ENCODE results near the gene TMEM63A.
"Not testable (repeated sequence)": the region's sequence is repeated elsewhere in the genome, so short reads cannot be mapped to it uniquely, and the experiment has no call there.

The TMEM63A gene

GRCh38 chr1:225896937-225897549, 14.9 kb upstream of the TMEM63A start:
- peak; percentile 98 for ATAC-seq (ENCODE audit: low read depth)
- Mint-ChIP-seq H3K27ac (peak overlapping the region; percentile 99), H3K9me3 (no peaks in the 10 kb centered on the region), H3K4me1 (peaks cover 27% of the 10 kb centered on the region), H3K27me3 (no peaks in the 10 kb centered on the region), H3K36me3 (no peaks in the 10 kb centered on the region), H3K4me3 (peak overlapping the region; percentile 71)
- DNase-seq (ENCODE audit: low spot score in 2 of 2) = peak; percentile 45 to 68

- no peak for ATAC-seq (ENCODE audit: low read depth)
- Mint-ChIP-seq H3K4me3 (peak overlapping the region; percentile 71), H3K36me3 (no peaks in the 10 kb centered on the region), H3K27ac (peak overlapping the region; percentile 99), H3K9me3 (no peaks in the 10 kb centered on the region), H3K4me1 (peaks cover 27% of the 10 kb centered on the region), H3K27me3 (no peaks in the 10 kb centered on the region)
- no peak for DNase-seq (ENCODE audit: low spot score in 2 of 2)
Measured at GRCh38 chr1:225896494-225896893, 14.3 kb upstream of the TMEM63A start.

GRCh38 chr1:225892307-225892706, 10.1 kb upstream of the TMEM63A start:
- ATAC-seq (ENCODE audit: low read depth) = no peak
- Mint-ChIP-seq H3K4me1 (peaks cover 13% of the 10 kb centered on the region), H3K27ac (no peak overlapping the region)

DNA sequence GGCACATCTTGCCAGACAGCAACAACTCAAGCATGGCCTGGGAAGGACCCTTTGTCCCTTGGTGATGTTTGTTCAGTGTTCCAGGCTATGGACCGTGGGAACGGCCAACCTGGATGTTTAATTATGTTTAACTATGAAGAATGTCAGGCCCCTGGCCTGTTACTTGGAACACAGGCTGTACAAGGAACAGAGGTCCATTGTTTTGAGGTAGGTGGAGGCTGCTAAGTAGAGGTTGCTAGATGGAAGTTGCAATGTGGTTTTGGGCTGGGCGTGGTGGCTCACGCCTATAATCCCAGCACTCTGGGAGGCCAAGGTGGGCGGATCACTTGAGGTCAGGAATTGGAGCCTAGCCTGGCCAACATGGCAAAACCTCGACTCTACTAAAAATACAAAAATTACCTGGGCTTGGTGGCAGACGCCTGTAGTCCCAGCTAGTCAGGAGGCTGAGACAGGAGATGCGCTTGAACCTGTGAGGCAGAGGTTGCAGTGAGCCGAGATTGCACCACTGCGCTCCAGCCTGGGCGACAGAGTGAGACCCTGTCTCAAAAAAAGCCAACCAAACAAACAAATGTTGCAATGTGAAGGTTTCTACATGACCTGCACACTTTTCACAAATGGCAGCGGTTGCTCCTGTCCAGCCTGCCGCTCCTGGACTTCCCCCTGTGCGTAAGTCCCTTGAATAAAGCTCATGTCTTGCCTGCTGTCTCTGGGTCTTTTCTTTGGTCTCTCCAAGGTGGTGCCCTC, 9.2 kb upstream of the TMEM63A start:
- Mint-ChIP-seq H3K27ac (no peak overlapping the region), H3K4me3 (no peak overlapping the region), H3K4me1 (peaks cover 4% of the 10 kb centered on the region), H3K27me3 (no peaks in the 10 kb centered on the region), H3K36me3 (no peaks in the 10 kb centered on the region), H3K9me3 (no peaks in the 10 kb centered on the region)
- ATAC-seq (ENCODE audit: low read depth) (no peak), DNase-seq (ENCODE audit: low spot score in 2 of 2) (no peak)

More at GRCh38 chr1:225892307-225892706, 10.1 kb upstream of the TMEM63A start:
- H3K27me3 Mint-ChIP-seq = no peaks in the 10 kb centered on the region
- DNase-seq (ENCODE audit: low spot score in 2 of 2) = no peak
- H3K9me3 Mint-ChIP-seq = no peaks in the 10 kb centered on the region
- H3K36me3 Mint-ChIP-seq = no peaks in the 10 kb centered on the region
- no peak overlapping the region for H3K4me3 Mint-ChIP-seq

DNA sequence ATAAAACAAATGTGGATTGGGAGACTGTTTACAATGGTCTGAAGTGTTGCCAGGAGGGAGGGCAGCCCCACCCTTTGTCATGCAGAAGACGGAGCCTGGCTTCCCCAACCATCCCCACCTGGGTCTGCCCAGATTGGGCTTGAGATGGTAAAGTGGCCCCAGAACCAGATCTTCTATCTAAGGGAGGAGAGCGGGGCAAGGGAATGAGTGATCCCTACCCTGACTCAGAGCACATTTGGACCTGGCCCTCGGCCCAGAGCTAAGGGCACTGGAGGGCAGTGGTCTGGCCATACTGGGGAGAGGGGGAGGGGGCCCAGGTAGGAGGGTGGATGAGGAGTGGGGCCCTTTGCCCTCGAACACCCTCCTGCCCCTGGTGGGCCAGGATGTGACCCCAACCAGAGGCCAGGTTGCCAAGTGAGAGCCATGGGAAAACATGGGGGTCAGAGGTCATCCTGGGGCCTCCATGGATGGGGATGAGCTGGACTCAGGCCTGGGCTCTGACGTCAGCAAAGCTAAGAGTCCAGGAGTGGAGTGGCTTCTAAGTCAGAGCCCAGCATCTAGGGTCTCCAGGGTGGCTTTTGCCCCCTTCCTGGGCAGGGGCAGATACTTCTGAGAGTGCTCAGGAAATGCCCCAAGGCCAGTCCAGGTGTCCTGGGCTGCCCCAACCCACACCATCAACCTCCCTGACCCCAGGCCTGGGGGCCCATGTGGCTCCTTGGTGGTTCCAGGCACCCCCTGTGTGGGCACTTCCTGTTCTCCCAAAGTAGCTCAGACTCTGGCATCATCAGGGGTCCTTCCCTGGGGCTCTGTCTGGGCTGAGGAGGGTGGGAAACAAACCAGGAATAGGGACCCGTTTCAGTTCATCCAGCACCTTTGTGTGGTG, 8.4 kb upstream of the TMEM63A start:
- ATAC-seq (ENCODE audit: low read depth) = no peak
- Mint-ChIP-seq H3K27ac (no peak overlapping the region), H3K27me3 (no peaks in the 10 kb centered on the region), H3K36me3 (no peaks in the 10 kb centered on the region), H3K4me1 (peaks cover 3% of the 10 kb centered on the region), H3K9me3 (no peaks in the 10 kb centered on the region), H3K4me3 (no peak overlapping the region)
- no peak for DNase-seq (ENCODE audit: low spot score in 2 of 2)

GRCh38 chr1:225889743-225890142, 7.6 kb upstream of the TMEM63A start:
- no peaks in the 10 kb centered on the region for H3K36me3 Mint-ChIP-seq
- no peak for ATAC-seq (ENCODE audit: low read depth)
- no peak overlapping the region for H3K4me3 Mint-ChIP-seq
- no peaks in the 10 kb centered on the region for H3K9me3 Mint-ChIP-seq
- peaks cover 3% of the 10 kb centered on the region for H3K4me1 Mint-ChIP-seq
- no peaks in the 10 kb centered on the region for H3K27me3 Mint-ChIP-seq
- no peak overlapping the region for H3K27ac Mint-ChIP-seq
- DNase-seq (ENCODE audit: low spot score in 2 of 2) = no peak

- Mint-ChIP-seq H3K27me3 (no peaks in the 10 kb centered on the region), H3K4me3 (no peak within 1 kb of the TSS), H3K36me3 (no peaks in the 10 kb centered on the region), H3K9me3 (no peaks in the 10 kb centered on the region), H3K27ac (no peak within 1 kb of the TSS), H3K4me1 (peaks cover 3% of the 10 kb centered on the region)
- ATAC-seq (ENCODE audit: low read depth) (no peak), DNase-seq (ENCODE audit: low spot score in 2 of 2) (no peak)
Measured at GRCh38 chr1:225888898-225889601, 6.9 kb upstream of the TMEM63A start, which contains the start of gene LEFTY1. LEFTY1 (minus strand) TSS chr1:225889146; CDS start chr1:225889066, 80 bp downstream.

GRCh38 chr1:225888289-225888897, 6.2 kb upstream of the TMEM63A start:
- no peak for ATAC-seq (ENCODE audit: low read depth)
- peaks cover 8% of the 10 kb centered on the region for H3K4me1 Mint-ChIP-seq
- no peaks in the 10 kb centered on the region for H3K27me3 Mint-ChIP-seq
- DNase-seq (ENCODE audit: low spot score in 2 of 2) = no peak
- H3K27ac Mint-ChIP-seq = no peak overlapping the region
- H3K36me3 Mint-ChIP-seq = no peaks in the 10 kb centered on the region
- no peak overlapping the region for H3K4me3 Mint-ChIP-seq
- H3K9me3 Mint-ChIP-seq = no peaks in the 10 kb centered on the region

GRCh38 chr1:225887554-225888288, 5.5 kb upstream of the TMEM63A start:
- not testable (repeated sequence) for H3K9me3 Mint-ChIP-seq; H3K36me3 Mint-ChIP-seq; H3K4me3 Mint-ChIP-seq; ATAC-seq (ENCODE audit: low read depth); DNase-seq (ENCODE audit: low spot score in 2 of 2); H3K27me3 Mint-ChIP-seq; H3K27ac Mint-ChIP-seq
- peaks cover 11% of the 10 kb centered on the region for H3K4me1 Mint-ChIP-seq

GRCh38 chr1:225887030-225887314, 4.8 kb upstream of the TMEM63A start:
- no peaks in the 10 kb centered on the region for H3K36me3 Mint-ChIP-seq
- H3K27me3 Mint-ChIP-seq = no peaks in the 10 kb centered on the region
- no peak overlapping the region for H3K27ac Mint-ChIP-seq
- H3K4me3 Mint-ChIP-seq = no peak overlapping the region
- peaks cover 11% of the 10 kb centered on the region for H3K4me1 Mint-ChIP-seq
- ATAC-seq (ENCODE audit: low read depth) (no peak), DNase-seq (ENCODE audit: low spot score in 2 of 2) (no peak)
- H3K9me3 Mint-ChIP-seq = no peaks in the 10 kb centered on the region

DNA sequence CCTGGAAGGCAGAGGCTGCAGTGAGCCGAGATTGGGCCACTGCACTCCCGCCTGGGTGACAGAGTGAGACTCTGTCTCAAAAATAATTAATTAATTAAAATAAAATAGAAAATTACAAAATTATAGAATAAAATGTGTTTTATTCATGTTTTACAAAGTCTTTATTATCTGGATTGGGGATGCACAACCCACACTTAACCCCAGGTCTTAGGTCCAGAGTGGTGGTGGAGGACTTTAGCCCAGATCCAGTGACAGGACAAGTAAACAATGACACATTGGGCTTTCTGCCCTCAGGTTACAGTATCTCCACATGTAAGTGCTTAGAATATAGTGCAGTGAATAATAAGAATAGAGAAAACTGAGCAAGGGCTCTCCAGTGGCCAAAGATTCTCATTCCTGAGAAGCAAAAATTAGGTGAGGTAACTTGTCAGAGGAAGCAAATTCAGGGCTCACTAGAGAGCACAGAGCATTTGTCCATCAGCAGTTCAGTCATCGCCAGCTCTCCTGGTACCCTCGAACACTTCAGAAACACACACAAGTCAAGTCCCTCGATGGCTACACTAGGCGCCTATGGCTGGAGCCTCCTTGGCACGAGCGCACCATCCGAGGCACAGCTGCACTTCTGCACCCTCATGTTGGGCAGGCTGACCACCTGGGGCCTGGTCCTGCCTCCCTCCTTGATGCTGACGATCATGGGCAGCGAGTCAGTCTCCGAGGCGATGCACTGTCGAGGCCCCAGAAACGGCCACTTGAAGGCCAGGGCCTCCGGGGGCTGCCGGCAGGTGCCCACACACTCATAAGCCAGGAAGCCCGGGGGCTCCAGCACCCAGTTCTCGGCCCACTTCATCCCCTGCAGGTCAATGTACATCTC, 4.2 kb upstream of the TMEM63A start:
- ATAC-seq (ENCODE audit: low read depth) = no peak
- Mint-ChIP-seq H3K27me3 (no peaks in the 10 kb centered on the region), H3K27ac (no peak overlapping the region), H3K4me3 (no peak overlapping the region), H3K4me1 (peaks cover 11% of the 10 kb centered on the region), H3K9me3 (no peaks in the 10 kb centered on the region), H3K36me3 (no peaks in the 10 kb centered on the region)
- DNase-seq (ENCODE audit: low spot score in 2 of 2) = no peak

DNA sequence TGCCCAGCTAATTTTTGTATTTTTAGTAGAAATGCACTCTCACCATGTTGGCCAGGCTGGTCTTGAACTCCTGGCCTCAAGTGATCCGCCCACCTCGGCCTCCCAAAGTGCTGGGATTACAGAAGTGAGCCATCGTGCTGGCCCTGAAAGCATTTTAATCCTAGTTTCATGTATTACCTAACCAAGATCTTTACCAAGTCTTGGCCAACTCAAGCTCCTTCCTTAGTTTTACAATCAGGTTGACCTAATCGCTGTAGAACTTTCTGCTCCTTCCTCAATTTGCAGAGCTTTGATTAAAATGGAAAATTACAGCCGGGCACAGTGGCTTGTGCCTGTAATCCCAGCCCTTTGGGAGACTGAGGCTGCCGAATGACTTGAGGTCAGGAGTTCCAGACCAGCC, 3.2 kb upstream of the TMEM63A start:
- H3K36me3 Mint-ChIP-seq = no peaks in the 10 kb centered on the region
- H3K27me3 Mint-ChIP-seq = no peaks in the 10 kb centered on the region
- no peak overlapping the region for H3K27ac Mint-ChIP-seq
- ATAC-seq (ENCODE audit: low read depth) (no peak), DNase-seq (ENCODE audit: low spot score in 2 of 2) (no peak)
- H3K4me1 Mint-ChIP-seq = peaks cover 15% of the 10 kb centered on the region
- H3K9me3 Mint-ChIP-seq = no peaks in the 10 kb centered on the region
- no peak overlapping the region for H3K4me3 Mint-ChIP-seq

Data from memory B cell (primary cell).